Measurements from ENCODE around the gene PHACTR1.

GRCh38 chr6:12725263-12725662 lies 8.7 kb downstream of the PHACTR1 start:
- no peak for TF ChIP-seq POLR2A (IDR thresholded peaks at IDR 0.05; ENCODE audit: low read depth, low read length)
- no peak for TF ChIP-seq TAF1 (IDR thresholded peaks at IDR 0.05; ENCODE audit: low read depth, low read length)
- TF ChIP-seq SPI1 (IDR thresholded peaks at IDR 0.05; ENCODE audit: low read depth, low read length) = no peak
- no peak for TF ChIP-seq POLR2AphosphoS5 (IDR thresholded peaks at IDR 0.05; ENCODE audit: low read depth, low read length)
- no peak for TF ChIP-seq PAX5 (IDR thresholded peaks at IDR 0.05; ENCODE audit: insufficient read depth, low read length, severe bottlenecking)

All from GM12891 (cell line).